ENCODE results near the gene TECPR1.

DNA sequence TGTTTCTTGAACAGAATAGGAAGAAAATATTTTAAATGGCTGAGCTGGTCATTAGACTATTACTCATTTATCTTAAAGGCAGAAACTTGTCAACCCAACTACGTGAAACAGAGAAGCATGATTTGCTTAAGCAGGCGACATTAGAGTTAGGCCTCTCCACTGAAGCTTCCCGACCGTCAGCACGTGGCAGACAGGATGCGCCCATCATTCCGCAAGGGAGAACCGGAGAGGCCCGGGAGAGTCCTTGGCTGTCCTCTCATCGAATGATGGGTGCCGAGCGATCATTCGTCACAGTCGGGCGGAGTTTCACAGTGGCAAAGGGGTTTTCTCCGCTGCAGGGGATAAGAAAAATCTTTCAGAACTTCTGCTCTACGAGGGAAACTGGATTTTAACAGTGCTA lies 41.2 kb upstream of the TECPR1 start:
- TF ChIP-seq, protein P1, sequence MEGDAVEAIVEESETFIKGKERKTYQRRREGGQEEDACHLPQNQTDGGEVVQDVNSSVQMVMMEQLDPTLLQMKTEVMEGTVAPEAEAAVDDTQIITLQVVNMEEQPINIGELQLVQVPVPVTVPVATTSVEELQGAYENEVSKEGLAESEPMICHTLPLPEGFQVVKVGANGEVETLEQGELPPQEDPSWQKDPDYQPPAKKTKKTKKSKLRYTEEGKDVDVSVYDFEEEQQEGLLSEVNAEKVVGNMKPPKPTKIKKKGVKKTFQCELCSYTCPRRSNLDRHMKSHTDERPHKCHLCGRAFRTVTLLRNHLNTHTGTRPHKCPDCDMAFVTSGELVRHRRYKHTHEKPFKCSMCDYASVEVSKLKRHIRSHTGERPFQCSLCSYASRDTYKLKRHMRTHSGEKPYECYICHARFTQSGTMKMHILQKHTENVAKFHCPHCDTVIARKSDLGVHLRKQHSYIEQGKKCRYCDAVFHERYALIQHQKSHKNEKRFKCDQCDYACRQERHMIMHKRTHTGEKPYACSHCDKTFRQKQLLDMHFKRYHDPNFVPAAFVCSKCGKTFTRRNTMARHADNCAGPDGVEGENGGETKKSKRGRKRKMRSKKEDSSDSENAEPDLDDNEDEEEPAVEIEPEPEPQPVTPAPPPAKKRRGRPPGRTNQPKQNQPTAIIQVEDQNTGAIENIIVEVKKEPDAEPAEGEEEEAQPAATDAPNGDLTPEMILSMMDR (IDR thresholded peaks at IDR 0.05): no peak
- no peak for TF ChIP-seq EZH2 (IDR thresholded peaks at IDR 0.05)

Measured in neural progenitor cell (in vitro differentiated cells).